Skin epidermis (tissue), 12 donors: ENCODE data around the gene CAMK2A.

Experiments
- H3K27ac ChIP-seq, 21 experiments: fragments of 200-600 bp; sonication (generic) in 11 of 21; one replicate each; pipeline ENCODE4 v1.5.0; 2020; ENCODE audit warnings: mild to moderate bottlenecking in 3 of 21, inconsistent platforms in 2 of 21, moderate library complexity in 2 of 21
- H3K4me3 ChIP-seq, 7 experiments: fragments of 200-600 bp; sonication (generic) in 2 of 7; one replicate each; pipeline ENCODE4 v1.5.0; 2020; ENCODE audit warnings: inconsistent platforms in 2 of 7, mild to moderate bottlenecking in 2 of 7, moderate library complexity in 1 of 7

The CAMK2A gene

GRCh38 chr5:150288361-150288760 is 1.2 kb downstream of the CAMK2A start:
- Histone ChIP-seq H3K27ac (no peak overlapping the region), H3K4me3 (no peak overlapping the region)

GRCh38 chr5:150286820-150287219 is 2.8 kb downstream of the CAMK2A start:
- Histone ChIP-seq H3K4me3 (no peak overlapping the region), H3K27ac (no peak overlapping the region)

GRCh38 chr5:150285114-150285513 is 4.5 kb downstream of the CAMK2A start:
- Histone ChIP-seq H3K4me3 (no peak overlapping the region), H3K27ac (no peak overlapping the region)

- Histone ChIP-seq H3K27ac (no peak overlapping the region), H3K4me3 (no peak overlapping the region)
Observed at GRCh38 chr5:150284311-150284710, 5.3 kb downstream of the CAMK2A start.

GRCh38 chr5:150283904-150284303 is 5.7 kb downstream of the CAMK2A start:
- no peak overlapping the region for H3K27ac ChIP-seq
- no peak overlapping the region for H3K4me3 ChIP-seq

- H3K4me3 ChIP-seq, result no peak overlapping the region
- no peak overlapping the region for H3K27ac ChIP-seq
Observed at GRCh38 chr5:150281987-150282386, 7.6 kb downstream of the CAMK2A start.

GRCh38 chr5:150279330-150280020 is 10.1 kb downstream of the CAMK2A start:
- no peak overlapping the region for H3K27ac ChIP-seq
- no peak overlapping the region for H3K4me3 ChIP-seq

- no peak overlapping the region for H3K27ac ChIP-seq
- no peak overlapping the region for H3K4me3 ChIP-seq
Observed at GRCh38 chr5:150278916-150279315, 10.7 kb downstream of the CAMK2A start.

- Histone ChIP-seq H3K27ac (no peak overlapping the region), H3K4me3 (no peak overlapping the region)
Observed at GRCh38 chr5:150278046-150278730, 11.4 kb downstream of the CAMK2A start.

- Histone ChIP-seq H3K27ac (no peak overlapping the region), H3K4me3 (no peak overlapping the region)
Observed at GRCh38 chr5:150277043-150277442, 12.5 kb downstream of the CAMK2A start.

- Histone ChIP-seq H3K4me3 (no peak overlapping the region), H3K27ac (no peak overlapping the region)
Observed at GRCh38 chr5:150274811-150275210, 14.8 kb downstream of the CAMK2A start.

GRCh38 chr5:150272531-150272930 is 17.0 kb downstream of the CAMK2A start:
- no peak overlapping the region for H3K27ac ChIP-seq
- no peak overlapping the region for H3K4me3 ChIP-seq

GRCh38 chr5:150271923-150272322 is 17.6 kb downstream of the CAMK2A start:
- Histone ChIP-seq H3K27ac (no peak overlapping the region), H3K4me3 (no peak overlapping the region)

GRCh38 chr5:150271296-150271692 is 18.3 kb downstream of the CAMK2A start:
- no peak overlapping the region for H3K4me3 ChIP-seq
- no peak overlapping the region for H3K27ac ChIP-seq

GRCh38 chr5:150270541-150271295 is 18.9 kb downstream of the CAMK2A start:
- Histone ChIP-seq H3K27ac (no peak overlapping the region), H3K4me3 (no peak overlapping the region)

GRCh38 chr5:150266871-150267291 is 22.7 kb downstream of the CAMK2A start:
- no peak overlapping the region for H3K27ac ChIP-seq
- no peak overlapping the region for H3K4me3 ChIP-seq

GRCh38 chr5:150265870-150266383 is 23.6 kb downstream of the CAMK2A start:
- no peak overlapping the region for H3K4me3 ChIP-seq
- H3K27ac ChIP-seq, result no peak overlapping the region

GRCh38 chr5:150264667-150265603 is 24.6 kb downstream of the CAMK2A start:
- H3K27ac ChIP-seq, result no peak overlapping the region
- no peak overlapping the region for H3K4me3 ChIP-seq

GRCh38 chr5:150263801-150264621 is 25.6 kb downstream of the CAMK2A start:
- Histone ChIP-seq H3K4me3 (no peak overlapping the region), H3K27ac (peak overlapping the region in 1 of 21 experiments; percentile 1)
